GM18517 (cell line): ENCODE data around the gene TTLL10.

Experiments
- ATAC-seq: cut with Tn5 transposase; IDR thresholded peaks from one replicate; pipeline ENCODE4 v1.9.1; 2021; ENCODE audit warnings: mild to moderate bottlenecking, moderate library complexity; ENCODE audit not compliant: unreplicated experiment

TTLL10 gene

GRCh38 chr1:1244192-1244811 is 70.6 kb downstream of the TTLL10 start:
- no peak for ATAC-seq

DNA sequence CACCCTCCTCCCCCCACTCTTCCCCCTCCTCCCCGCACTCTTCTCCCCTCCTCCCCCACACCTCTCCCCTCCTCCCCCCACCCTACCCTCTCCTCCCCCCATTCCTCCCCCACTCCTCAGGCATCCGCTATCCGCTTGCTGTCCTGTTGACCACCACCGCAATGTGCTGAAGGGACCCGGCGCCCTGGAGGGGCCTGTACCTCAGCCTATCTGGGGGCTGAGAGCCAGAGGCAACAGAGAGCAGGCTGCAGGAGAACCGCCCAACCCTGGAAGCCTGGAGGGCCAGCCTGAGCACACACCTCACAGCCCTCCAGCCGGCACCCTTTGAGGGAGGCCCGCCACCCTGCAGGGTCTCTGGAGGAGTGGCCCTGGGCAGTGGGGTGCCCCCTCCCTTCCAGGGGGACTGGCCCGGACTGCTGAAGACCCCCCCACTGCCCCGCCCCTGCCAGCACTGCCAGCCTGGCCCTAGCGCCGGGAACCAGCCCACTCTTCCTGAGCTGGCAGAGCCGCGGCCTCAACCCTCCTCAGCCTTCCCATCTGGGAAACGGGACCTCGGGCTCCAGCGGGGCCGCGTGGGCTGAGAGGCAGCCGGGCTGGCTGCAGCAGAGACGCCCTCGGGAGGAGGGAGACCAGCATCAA is 71.6 kb downstream of the TTLL10 start:
- ATAC-seq: no peak

- no peak for ATAC-seq
These were observed 72.3 kb downstream of the TTLL10 start for GRCh38 chr1:1245817-1246576.

GRCh38 chr1:1246577-1247340 is 73.1 kb downstream of the TTLL10 start, which contains the start of gene C1QTNF12:
C1QTNF12 (minus strand) TSS chr1:1246722; CDS start chr1:1246690, 32 bp downstream.
- no peak for ATAC-seq

DNA sequence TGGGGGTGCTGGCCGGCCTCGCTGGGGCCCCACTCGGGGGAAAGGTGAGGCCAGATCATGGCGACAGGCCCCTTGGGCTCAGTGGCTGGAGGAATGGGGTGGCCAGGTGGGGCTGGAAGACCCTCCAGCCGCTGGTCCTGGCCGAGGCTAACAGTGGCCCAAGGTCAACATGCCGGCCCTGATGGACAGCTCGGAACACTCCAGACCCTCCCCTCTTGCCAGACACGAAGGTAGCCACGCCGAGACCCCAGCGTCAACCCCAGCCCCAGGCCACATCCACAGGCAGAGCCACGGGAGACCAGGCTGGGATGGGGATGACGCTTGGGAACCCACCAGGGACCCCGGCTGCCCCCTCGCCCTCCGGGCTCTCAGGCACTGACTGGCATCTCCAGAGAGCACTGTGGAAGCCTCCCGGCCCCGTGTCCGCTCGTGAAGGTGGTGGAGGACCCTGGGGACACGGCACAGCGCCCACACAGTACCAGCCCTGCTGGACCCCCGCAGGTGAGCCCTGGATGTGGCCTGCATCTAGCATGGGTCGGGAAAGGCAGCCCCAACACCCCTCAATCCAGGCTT is 73.7 kb downstream of the TTLL10 start:
- ATAC-seq: no peak
